Mesothelial cell of epicardium (in vitro differentiated cells): ENCODE results near the gene PPA2. TPM values are rescaled to one million over a fixed set of nuclear protein-coding genes. Genes with fewer than 3 reads are reported as not detected.
"Not testable (repeated sequence)": the region's sequence is repeated elsewhere in the genome, so short reads cannot be mapped to it uniquely, and the experiment has no call there.

ENCODE experiments used
- DNase-seq, 2 experiments: peaks; one replicate each; pipeline ENCODE4 v3.0.0; 2021; ENCODE audit warnings: low spot score in 2 of 2; ENCODE audit not compliant: unreplicated experiment in 2 of 2
- H3K27ac Mint-ChIP-seq: 2 replicates; pipeline ENCODE4 v1.8.0; 2021; ENCODE audit warnings: mixed read lengths
- H3K27me3 Mint-ChIP-seq: 2 replicates; pipeline ENCODE4 v1.8.0; 2021; ENCODE audit warnings: low read depth, mixed read lengths
- H3K36me3 Mint-ChIP-seq: 2 replicates; pipeline ENCODE4 v1.8.0; 2021; ENCODE audit warnings: mixed read lengths
- H3K4me1 Mint-ChIP-seq: 2 replicates; pipeline ENCODE4 v1.8.0; 2021; ENCODE audit warnings: mixed read lengths
- H3K4me3 Mint-ChIP-seq: 2 replicates; pipeline ENCODE4 v1.8.0; 2021; ENCODE audit warnings: mild to moderate bottlenecking, moderate library complexity, mixed read lengths
- H3K9me3 Mint-ChIP-seq: 2 replicates; pipeline ENCODE4 v1.8.0; 2021; ENCODE audit warnings: mixed read lengths
- total RNA-seq: library from RNA; stranded (reverse); gene quantifications from 3 replicates; pipeline ENCODE4 v1.2.1, GENCODE V29; 2021
- TF ChIP-seq, protein P1 (sequence below): fragments of 200-600 bp; sonication (generic); IDR thresholded peaks from one replicate; pipeline ENCODE4 v1.5.0; 2021; ENCODE audit warnings: antibody characterized with exemption; ENCODE audit not compliant: unreplicated experiment

PPA2 gene
- total RNA-seq, 1 donor from 2014 or later: 91.2 TPM

DNA sequence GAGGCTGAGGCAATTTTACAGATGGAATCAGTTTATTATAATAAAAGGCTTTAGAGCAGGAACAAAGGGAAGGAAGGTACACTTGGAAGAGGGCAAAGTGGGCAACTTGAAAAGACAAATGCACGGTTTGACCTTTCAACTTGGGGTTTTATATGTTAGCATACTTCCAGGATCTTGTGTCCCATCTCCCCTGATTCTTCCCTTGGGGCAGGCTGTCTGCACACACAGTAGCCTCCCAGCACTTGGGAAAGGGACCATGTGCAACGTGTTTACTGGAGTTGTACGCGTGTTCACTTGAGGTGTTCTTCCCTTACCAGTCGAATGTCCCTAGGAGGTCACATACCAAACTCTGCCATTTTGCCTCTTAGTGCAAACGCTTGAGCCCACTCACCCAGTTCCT, 7.3 kb downstream of the PPA2 start:
- Mint-ChIP-seq H3K9me3 (peaks cover 19% of the 10 kb centered on the region), H3K36me3 (peaks cover 52% of the 10 kb centered on the region), H3K4me3 (no peak overlapping the region), H3K4me1 (peaks cover 19% of the 10 kb centered on the region), H3K27ac (no peak overlapping the region), H3K27me3 (no peaks in the 10 kb centered on the region)
- TF ChIP-seq, protein P1, sequence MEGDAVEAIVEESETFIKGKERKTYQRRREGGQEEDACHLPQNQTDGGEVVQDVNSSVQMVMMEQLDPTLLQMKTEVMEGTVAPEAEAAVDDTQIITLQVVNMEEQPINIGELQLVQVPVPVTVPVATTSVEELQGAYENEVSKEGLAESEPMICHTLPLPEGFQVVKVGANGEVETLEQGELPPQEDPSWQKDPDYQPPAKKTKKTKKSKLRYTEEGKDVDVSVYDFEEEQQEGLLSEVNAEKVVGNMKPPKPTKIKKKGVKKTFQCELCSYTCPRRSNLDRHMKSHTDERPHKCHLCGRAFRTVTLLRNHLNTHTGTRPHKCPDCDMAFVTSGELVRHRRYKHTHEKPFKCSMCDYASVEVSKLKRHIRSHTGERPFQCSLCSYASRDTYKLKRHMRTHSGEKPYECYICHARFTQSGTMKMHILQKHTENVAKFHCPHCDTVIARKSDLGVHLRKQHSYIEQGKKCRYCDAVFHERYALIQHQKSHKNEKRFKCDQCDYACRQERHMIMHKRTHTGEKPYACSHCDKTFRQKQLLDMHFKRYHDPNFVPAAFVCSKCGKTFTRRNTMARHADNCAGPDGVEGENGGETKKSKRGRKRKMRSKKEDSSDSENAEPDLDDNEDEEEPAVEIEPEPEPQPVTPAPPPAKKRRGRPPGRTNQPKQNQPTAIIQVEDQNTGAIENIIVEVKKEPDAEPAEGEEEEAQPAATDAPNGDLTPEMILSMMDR: no peak
- no peak for DNase-seq

GRCh38 chr4:105464563-105464962, 9.3 kb downstream of the PPA2 start:
- peaks cover 19% of the 10 kb centered on the region for H3K9me3 Mint-ChIP-seq
- not testable (repeated sequence) for H3K27ac Mint-ChIP-seq, H3K4me3 Mint-ChIP-seq, DNase-seq, H3K4me1 Mint-ChIP-seq, H3K27me3 Mint-ChIP-seq
- peaks cover 58% of the 10 kb centered on the region for H3K36me3 Mint-ChIP-seq

DNA sequence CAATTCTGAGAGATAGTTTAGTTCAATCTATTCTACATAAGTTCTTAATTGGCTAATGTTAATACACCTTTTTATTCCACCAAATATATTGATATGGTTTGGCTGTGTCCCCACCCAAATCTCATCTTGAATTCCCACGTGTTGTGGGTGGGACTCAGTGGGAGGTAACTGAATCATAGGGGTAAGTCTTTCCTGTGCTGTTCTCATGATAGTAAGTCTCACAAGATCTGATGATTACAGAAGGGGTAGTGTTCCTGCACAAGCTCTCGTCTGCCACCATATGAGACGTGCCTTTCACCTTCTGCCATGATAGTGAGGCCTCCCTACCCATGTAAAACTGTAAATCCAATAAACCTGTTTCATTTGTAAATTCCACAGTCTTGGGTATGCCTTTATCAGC, 11.3 kb downstream of the PPA2 start:
- no peak overlapping the region for H3K4me3 Mint-ChIP-seq
- DNase-seq: no peak
- no peak overlapping the region for H3K27ac Mint-ChIP-seq
- H3K27me3 Mint-ChIP-seq: no peaks in the 10 kb centered on the region
- TF ChIP-seq, protein P1: no peak
- no peaks in the 10 kb centered on the region for H3K4me1 Mint-ChIP-seq
- H3K36me3 Mint-ChIP-seq: peaks cover 68% of the 10 kb centered on the region
- H3K9me3 Mint-ChIP-seq: peaks cover 19% of the 10 kb centered on the region

DNA sequence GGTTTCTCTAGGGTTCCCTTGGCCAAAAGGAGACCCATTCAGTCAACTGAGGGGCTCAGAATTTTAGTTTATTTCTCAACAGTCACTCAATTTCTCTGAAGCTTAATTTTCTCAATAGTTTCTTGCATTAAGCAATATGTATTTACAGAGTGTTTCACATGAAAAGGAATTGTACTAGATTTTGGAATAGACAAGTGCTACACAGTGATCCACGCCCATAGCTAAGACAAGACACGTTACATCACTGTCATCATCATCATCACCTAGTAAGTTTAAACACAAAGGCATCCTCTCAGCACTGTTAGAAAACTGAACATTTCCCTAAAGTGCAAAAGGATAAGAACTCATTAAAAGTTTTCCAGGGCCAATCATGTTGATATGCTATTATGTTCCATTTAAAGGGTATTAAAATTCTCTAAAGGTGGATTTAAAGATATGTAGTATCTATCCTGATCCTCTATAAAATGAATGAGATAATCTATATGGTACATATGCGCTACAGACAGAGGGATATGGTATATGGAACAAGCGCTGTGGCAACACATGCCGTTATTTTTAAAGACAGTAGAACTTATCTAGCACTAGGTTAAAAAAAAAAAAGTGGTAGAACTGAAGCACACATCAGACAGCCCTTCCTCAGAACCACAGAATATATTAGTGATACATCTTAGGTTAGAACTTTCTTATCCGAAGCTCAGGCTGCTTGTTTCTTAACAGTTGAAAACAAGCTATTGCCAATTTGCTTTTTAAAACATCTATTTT, 12.1 kb downstream of the PPA2 start:
- H3K4me3 Mint-ChIP-seq: no peak overlapping the region
- peaks cover 19% of the 10 kb centered on the region for H3K9me3 Mint-ChIP-seq
- no peaks in the 10 kb centered on the region for H3K4me1 Mint-ChIP-seq
- TF ChIP-seq, protein P1: no peak
- H3K36me3 Mint-ChIP-seq: peaks cover 61% of the 10 kb centered on the region
- no peak for DNase-seq
- H3K27ac Mint-ChIP-seq: no peak overlapping the region
- no peaks in the 10 kb centered on the region for H3K27me3 Mint-ChIP-seq

DNA sequence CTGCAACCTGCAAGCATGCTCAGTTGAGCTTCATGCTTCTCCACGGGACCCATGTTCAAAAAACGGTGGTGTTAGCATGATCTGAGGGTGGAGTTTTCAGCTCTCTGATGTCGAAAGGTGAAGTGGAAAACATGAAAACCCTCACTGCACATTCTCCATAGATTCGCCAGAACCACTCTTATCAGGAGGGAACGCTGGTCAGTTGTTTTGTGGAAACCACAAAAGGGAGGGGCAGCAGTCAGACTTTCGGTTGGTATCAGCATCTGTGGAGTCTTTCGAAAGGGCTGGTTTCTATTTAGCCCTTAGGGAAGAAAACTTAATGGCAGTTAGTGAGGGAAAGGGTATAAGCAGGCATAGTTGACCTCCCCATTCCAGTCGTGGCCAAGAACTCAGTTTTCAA, 12.6 kb downstream of the PPA2 start:
- Mint-ChIP-seq H3K27ac (no peak overlapping the region), H3K4me1 (no peaks in the 10 kb centered on the region), H3K4me3 (no peak overlapping the region), H3K27me3 (no peaks in the 10 kb centered on the region), H3K36me3 (peaks cover 57% of the 10 kb centered on the region), H3K9me3 (peaks cover 17% of the 10 kb centered on the region)
- TF ChIP-seq, protein P1: no peak
- no peak for DNase-seq

GRCh38 chr4:105460306-105460705, 13.6 kb downstream of the PPA2 start:
- TF ChIP-seq, protein P1: no peak
- Mint-ChIP-seq H3K9me3 (peaks cover 8% of the 10 kb centered on the region), H3K27ac (no peak overlapping the region), H3K4me1 (no peaks in the 10 kb centered on the region), H3K4me3 (no peak overlapping the region), H3K36me3 (peaks cover 48% of the 10 kb centered on the region), H3K27me3 (no peaks in the 10 kb centered on the region)
- no peak for DNase-seq

- not testable (repeated sequence) for H3K4me3 Mint-ChIP-seq, DNase-seq, H3K4me1 Mint-ChIP-seq, H3K27ac Mint-ChIP-seq, H3K27me3 Mint-ChIP-seq, H3K9me3 Mint-ChIP-seq
- peaks cover 43% of the 10 kb centered on the region for H3K36me3 Mint-ChIP-seq
Measured at GRCh38 chr4:105458541-105458940, 15.3 kb downstream of the PPA2 start.
